Measurements from ENCODE around the gene HSD17B7.
A peak's percentile ranks its signal among the peaks of the same experiment; 100 is the strongest.
"Not testable (repeated sequence)": the region's sequence is repeated elsewhere in the genome, so short reads cannot be mapped to it uniquely, and the experiment has no call there.

Gene HSD17B7, protein sequence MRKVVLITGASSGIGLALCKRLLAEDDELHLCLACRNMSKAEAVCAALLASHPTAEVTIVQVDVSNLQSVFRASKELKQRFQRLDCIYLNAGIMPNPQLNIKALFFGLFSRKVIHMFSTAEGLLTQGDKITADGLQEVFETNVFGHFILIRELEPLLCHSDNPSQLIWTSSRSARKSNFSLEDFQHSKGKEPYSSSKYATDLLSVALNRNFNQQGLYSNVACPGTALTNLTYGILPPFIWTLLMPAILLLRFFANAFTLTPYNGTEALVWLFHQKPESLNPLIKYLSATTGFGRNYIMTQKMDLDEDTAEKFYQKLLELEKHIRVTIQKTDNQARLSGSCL

DNA sequence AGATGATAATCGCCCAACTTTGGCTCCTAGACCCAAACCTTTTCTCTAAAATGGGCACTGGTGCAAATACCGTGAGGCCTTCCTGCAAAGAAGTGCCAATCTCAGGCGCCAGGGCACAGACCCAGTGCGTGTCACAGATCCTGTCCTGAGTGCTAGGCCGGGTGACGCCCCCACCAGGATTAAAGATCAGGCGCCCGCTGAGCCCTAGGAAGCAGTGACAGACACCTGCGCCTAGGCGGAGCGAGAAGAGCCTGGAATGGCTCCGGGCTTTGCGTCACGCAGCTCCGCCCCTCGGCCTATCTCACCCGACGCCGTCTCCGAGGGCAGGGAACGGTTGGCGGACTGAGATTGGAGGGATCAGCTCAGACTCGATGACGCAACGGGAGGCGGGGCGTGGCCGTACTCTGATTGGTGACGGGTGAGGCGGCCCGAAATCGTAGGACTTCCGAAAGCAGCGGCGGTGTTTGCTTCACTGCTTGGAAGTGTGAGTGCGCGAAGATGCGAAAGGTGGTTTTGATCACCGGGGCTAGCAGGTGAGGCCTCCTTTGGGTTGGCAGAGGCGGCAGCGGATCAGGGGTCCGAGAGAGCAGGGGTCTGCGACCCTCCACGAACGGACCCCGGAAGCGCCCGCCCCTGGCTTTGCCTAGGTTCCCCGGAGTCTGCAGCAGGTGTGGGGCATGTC is at the start of gene HSD17B7:
Gene HSD17B7 (plus strand): TSS at position 400 of the 682 bp plus-strand sequence. CDS start 99 bp downstream, at position 499.
- peak; percentile 64 to 75 (median 65) for DNase-seq

DNA sequence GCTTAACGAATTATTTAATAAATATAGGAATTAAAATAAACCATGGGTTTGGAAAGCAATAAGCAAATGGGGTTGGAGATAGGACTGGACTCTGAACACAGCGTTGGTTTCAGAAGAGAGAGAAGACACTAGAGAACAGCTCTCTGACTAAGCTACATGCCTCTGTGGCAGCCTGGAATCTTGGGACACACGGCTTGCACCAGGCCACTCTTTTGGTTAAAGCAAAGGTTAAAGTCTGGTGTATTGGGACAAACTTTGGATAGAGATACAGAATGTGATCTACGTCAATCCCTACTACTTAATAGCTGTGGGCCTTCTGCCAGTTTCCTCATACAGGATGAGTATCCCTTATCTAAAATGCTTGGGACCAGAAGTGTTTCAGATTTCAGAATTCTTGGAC is 49.7 kb upstream of the HSD17B7 start:
- DNase-seq: no peak

DNA sequence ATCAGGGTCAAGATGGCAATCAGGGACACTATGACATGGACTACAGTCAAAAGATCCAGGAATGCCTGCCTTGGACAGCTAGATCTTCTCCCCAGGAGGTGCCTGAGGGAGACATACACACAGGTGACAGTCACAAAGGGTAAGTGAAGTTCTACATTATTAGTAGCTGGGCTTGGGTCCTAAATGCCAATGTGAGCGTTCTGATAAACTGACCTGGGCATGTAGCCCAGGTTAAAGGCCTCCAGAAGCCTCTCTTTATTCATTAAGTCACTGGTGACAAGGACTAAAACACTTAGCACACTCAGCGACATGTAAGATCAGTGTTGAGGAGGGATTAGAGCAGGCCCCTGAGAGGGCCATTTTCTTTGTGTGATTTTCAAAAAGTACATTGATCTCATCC is 48.9 kb upstream of the HSD17B7 start:
- DNase-seq: no peak

DNA sequence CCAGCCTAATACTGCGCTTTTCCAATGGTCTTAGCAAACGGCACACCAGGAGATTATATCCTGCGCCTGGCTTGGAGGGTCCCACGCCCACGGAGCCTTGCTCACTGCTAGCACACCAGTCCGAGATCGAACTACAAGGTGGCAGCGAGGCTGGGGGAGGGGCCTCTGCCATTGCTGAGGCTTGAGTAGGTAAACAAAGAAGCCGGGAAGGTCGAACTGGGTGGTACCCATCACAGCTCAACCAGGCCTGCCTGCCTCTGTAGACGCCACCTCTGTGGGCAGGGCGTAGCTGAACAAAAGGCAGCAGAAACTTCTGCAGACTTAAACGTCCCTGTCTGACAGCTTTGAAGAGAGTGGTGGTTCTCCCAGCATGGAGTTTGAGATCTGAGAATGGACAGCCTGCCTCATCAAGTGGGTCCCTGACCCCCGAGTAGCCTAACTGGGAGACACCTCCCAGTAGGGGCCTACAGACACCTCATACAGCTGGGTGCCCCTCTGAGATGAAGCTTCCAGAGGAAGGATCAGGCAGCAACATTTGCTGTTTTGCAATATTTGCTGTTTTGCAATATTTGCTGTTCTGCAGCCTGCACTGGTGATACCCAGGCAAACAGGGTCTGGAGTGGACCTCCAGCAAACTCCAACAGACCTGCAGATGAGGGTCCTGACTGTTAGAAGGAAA is 44.1 kb upstream of the HSD17B7 start:
- DNase-seq: not testable (repeated sequence)

DNA sequence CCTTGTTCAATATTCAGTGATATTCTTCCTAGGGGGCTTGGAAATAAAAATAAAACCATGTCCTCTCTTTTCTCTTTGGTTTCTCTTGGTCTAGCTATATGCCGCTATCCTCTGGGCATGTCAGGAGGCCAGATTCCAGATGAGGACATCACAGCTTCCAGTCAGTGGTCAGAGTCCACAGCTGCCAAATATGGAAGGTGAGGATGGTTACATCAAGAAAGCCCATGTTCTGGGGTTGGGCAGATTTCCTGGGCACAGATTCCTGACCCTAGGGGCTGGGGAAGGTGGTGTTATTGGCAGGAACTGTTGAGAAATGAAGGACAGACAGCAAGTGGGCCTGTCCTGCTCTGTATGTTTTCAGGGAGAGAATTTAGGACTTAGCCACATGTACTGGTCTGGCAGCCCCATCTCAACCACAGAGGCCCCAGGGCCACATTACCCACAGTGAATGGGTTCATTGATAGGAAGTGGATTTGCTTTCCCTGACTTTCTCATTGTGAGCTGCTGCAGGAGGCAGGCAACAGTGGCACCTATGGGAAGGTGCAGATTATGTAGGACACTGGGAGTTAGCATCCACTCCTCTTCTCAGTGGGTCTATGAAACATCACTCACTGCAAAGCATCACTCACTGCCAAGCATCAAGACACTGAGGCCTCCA is 37.4 kb upstream of the HSD17B7 start:
- no peak for DNase-seq

DNA sequence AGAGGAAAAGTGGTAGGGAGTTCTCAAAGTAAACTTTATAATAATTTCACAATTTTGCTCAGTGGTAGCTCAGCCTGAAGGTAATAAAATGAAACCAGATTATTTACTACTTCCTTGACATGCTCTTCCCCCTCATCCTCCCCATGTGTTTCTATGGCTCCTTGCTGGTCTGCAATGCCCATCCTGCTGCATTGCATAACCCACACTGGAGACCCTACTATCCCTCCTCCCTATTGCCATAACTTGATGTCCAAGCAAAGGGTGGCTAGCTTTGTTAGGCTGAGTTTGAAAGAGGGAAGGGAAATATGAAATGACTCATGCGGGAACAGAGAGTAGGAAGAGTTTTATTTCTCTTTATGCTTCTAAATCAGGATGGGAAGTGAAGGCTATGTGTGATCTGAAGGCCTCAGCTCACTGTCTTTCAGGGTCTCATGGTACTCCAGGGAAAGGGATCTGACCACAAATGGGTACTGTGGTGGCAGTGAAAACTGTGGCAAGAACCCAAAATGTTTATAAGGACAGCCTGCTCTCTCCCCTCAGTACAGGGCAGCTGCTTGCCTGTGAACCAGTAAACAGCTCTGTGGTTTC is 36.4 kb upstream of the HSD17B7 start:
- no peak for DNase-seq

DNA sequence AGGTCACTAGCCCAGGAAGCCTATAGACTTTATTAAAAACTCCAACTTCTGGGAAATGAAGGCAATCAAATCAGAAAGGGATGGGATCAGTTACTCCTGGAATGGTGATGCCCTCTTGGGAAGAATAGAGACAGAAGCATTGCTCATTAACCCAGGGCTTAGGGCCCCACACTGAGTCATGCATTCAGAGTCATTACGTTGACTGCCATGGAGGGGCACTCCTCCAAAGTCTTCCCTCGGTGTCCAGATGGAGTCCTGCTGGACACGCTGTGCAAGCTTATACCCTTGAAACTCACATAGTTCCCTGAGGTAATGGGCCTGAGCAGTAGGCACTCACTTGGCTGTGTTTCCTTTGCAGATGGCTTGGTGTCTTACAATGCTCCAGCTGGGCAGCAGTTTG is 35.2 kb upstream of the HSD17B7 start:
- no peak for DNase-seq

DNA sequence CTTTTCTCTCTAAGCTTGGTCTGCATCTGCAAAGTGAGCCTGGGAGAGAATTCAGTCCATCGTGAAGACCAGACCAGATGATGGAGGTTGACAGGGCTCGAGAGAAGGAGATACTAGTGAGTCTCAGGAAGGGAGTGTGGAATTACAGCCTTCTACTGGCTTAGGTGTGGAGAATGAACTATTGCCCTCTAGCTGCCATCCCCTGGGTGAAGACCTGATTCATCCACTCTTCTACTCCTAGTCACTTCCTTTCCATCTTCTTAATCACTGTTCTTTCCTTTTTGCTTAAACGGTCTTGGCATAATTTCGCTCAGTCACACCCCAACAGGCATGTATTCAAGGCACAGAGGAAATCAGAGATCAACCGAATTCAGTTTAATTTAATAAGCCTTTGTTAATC is 34.0 kb upstream of the HSD17B7 start:
- no peak for DNase-seq

DNA sequence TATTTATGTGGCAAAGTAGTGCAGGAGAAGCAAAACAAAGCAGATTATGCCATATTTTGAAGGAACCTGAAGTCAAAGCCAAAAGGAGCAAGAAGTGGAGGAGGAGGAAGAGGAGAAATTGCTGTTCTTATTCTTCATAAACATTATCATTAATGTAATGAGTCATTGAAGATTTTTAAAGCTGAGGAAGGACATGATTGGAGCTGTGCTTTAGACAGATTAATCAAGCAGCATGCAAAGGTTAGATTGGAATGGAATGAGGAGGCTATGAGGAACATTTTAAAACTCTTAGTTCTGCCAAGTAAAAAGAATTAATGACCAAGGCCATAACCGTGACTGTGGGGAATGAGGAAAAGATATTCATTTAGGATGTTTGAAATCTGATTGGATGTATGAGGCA is 33.0 kb upstream of the HSD17B7 start:
- DNase-seq: no peak

DNA sequence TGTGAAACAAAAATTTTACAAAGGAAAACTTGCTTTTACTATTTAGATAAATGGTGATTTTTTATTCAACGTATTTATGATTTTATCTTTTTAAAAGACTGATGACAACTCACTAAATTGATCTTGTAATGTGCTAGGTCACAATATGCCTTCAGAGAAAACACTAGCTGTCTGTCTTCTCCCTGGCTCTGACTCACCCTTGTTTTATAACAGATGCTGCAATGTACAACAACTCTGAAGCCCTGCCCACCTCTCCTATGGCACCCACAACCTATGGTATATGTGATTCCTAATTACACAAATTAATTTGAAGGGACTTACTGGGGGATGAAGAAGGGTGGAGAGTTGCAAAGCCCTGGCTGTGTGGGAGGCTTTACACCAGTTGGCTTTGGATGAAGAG is 24.7 kb upstream of the HSD17B7 start:
- DNase-seq: no peak

DNA sequence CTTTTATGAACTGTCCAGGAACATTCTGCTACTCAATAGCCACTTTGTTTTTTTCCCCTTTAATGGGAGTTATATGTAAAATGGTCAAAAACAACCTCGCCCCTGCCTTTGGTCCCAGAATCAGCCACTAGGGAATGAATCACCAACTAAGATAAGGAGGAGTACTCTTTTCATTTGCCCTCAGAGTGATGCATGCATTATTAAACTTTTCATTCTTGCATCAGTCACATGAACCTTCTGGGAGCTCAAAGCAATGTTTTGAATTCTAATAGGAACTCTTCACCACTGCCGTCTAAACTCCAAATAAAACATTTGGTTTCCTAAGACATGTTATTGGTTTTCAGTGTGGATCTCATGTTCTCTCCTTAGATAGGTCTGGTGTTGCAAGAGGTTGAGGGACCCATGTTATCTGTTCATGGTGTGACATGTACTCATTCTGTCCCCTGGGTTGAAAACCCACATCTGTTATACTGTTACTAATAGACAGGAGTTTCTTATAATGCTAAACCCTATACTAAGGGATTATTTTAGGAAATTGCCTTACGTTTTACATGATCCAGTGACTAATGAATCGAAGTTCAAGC is 17.8 kb upstream of the HSD17B7 start:
- DNase-seq: no peak

DNA sequence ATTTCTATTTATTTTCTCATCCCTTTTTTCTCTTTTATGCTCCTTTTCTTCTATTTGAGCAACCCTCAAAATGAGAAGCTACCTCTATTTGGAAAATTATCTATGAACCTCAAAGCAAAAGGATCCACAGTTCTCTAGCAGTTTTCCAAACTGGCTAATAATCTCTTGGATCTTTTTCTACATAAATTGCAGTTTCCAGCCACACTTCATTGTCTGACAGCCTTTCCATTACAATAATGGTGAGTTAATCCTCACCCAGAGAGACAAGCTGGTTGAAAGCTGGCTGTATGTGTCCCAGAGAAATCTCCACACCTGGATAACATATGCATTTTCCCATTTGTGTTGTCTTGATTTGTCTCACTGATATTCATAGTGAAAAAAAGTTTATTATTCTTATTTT is 16.5 kb upstream of the HSD17B7 start:
- DNase-seq: no peak

DNA sequence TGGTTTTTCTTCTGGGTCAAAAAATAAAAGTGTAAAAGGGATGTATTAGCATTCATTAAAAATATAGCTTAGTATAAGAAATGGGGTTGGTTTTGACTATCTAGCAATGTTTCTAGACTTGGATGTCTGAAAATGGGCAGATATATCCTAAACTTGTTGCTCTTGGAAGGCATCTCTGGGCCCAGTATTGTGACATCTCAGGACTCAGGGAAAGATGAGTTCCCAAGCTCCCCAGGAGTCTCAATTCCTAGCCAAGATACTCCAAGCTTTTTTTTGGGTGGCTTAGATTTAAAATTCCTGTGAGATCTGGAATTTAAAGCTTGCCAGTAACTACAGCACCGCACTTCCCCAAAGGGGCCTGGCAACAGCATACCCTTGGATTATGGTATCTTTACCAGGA is 11.5 kb upstream of the HSD17B7 start:
- no peak for DNase-seq

DNA sequence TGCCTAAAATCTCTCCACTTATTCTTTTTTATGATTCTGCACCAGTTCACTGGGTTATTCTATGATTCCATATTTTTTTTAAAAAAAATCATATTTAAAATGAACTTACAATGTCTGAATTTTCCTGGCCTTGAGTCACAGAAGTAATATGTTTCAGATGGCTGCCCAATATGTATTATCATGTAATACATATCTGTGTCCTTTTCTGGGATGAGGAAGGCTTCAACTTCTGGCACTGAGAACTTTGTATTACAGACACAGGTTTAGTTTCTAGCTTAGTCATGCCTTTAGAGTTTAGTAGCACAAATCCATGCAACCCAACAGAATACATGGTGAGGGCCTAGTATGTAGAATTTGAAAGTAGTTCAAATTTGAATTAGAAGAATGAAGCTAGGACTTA is 7.8 kb upstream of the HSD17B7 start:
- DNase-seq: no peak

DNA sequence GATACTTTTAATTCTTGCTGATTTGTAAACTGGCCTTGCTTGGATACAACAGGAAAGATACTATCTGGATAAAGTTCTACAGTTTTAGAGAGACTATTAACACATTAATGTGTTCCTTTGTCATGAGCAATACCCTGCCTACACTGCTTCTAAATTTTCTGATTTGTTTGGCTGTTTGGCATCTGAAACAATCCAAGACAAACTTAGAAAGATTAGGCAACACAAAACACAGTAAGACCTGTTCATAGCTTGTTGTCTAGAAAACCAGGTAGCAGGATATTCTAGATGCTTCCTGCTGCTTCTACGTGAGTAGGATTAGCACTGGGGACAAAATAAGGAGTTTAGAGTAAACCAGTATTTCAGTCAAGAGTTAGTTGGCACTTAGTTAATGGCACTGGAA is 5.6 kb upstream of the HSD17B7 start:
- not testable (repeated sequence) for DNase-seq

DNA sequence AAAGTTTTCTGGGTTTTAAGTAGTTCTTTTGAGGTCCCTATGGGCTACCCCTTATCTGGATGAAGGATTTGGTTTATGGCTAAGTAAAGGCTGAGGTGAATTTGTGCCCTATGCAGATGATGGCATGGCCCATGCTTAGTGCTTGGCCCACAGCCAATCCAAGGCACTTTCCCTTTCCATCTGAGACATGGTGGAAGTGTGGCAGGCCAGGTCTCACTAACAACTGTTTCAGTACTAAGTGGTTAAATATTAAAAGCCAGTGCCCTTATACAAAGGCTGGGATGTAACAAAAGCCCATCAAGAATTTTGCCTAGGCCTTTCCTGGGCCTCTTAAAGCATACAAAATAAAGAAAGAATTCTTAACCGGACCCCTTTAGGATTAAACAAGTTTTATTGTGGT is 1.7 kb upstream of the HSD17B7 start:
- not testable (repeated sequence) for DNase-seq

DNA sequence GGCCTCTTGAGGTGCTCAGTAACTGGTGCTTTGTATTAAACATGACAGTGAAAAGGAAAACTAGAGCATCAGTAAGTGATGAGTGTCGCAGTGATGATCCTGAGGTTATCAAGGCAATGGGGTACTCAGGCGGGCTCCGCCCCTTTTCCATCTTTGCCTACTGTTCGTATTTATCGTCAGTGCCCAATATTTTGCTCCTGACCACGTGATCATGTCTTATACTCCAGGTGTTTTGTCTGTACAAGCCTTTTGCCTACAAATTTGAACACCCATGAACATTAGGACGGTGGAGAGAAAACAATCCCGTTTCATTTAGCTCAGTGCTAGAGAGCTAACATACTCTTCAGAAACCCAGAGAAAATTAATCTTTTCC is 469 bp downstream of the HSD17B7 start:
- not testable (repeated sequence) for DNase-seq

DNA sequence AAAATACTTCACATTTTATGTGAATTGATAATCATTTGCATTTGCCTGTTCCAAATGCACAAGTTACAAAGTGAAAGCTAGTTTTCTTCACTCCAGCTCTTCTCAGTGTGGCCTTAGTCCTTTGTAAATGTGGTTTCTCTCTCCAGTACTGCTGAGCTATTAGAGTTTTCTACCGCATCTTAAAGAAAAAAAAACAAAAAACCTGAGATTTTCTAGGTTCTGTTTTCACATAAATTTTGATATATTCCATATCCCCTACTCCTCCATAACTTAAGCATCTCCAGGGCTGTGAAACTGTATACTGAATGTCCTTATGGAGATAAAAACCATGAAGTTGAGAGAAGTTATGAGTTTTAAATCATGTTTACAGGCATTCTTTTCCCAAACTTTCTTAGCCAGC is 3.8 kb downstream of the HSD17B7 start:
- DNase-seq: not testable (repeated sequence)

DNA sequence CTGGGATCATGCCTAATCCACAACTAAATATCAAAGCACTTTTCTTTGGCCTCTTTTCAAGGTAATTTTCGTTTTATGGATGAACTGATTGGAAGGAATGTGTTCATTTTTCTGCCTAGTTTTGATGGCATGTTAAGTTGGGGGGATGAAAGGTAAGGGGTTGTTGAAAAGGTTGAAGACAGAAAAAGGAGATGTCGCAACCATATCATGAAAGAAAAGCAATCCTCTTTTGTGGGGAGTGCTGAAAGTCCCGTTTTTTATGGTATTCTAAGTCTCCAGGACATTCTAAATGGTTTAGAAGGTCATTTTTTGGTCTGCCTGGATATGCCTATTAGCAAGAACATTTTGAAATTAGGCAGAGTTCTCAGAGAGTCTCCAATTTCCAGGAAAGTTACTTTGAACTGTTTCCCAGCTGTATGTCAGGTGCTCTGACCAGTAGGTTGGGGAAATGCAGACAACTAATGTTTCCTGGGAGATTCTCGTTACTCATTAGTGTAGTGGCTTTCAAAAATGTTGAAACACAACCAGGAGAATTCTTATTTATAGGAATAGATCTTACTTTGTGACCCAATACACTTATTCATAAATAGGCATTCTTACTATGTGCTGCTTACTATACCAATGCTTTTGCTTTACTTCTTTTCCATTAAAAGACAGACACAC is 6.2 kb downstream of the HSD17B7 start:
- DNase-seq: not testable (repeated sequence)

DNA sequence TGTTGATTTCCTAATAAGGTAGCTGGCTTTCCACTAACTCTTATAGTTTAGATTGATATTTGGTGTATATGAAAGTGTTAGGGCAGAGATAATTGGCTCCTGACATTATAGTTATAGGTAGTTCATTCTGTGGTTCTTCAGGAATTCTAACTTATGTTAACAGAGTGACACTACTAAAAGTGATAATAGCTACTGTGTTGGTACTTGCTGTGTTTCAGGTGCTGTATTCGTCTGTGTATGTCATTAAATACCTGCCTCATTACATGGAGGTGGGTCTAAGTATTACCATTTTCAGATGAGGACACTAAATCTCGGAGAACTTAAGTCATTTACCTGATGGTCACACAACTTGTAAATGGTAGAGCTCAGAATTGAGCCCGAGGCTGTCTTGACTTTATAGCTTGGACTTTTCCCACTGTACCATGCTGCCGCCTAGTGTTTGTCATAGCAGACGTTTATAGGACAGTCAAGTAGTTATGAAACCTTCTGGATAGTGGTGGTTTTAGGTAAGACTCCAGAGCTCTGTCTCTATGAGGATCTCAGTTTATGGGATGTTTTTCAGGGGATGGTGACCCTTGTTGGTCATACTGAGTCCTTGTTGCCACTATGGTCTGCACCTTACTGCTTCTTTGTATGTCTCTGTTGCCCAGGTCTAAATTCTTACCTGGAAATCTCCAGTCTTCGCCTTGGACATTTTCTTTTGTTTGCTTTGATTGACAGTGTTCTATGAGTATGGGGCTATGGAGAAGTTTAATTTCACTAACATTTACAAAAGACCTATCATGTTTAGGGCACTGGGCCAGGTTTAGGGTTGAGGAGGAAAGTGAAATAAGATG is 9.7 kb downstream of the HSD17B7 start:
- peak in 2 of 3 donors; percentile 6 to 9 for DNase-seq

DNA sequence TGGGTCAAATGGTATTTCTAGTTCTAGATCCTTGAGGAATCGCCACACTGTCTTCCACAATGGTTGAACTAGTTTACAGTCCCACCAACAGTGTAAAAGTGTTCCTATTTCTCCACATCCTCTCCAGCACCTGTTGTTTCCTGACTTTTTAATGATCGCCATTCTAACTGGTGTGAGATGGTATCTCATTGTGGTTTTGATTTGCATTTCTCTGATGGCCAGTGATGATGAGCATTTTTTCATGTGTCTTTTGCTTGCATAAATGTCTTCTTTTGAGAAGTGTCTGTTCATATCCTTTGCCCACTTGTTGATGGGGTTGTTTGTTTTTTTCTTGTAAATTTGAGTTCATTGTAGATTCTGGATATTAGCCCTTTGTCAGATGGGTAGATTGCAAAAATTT is 17.0 kb downstream of the HSD17B7 start:
- not testable (repeated sequence) for DNase-seq
